Ishikawa (cell line): Measurements from ENCODE around the gene NTRK3.

Experiments
- EGR1 ChIP-seq: IDR thresholded peaks from 2 replicates; pipeline ENCODE4 v1.6.1; 2012
- EP300 ChIP-seq: IDR thresholded peaks from 2 replicates; pipeline ENCODE4 v1.6.1; 2012; ENCODE audit warnings: borderline replicate concordance
- FOXM1 ChIP-seq: IDR thresholded peaks from 2 replicates; pipeline ENCODE4 v1.6.1; 2012; ENCODE audit warnings: low read depth, borderline replicate concordance
- RAD21 ChIP-seq: IDR thresholded peaks from 2 replicates; pipeline ENCODE4 v1.6.1; 2012; ENCODE audit warnings: low read depth
- TAF1 ChIP-seq: IDR thresholded peaks from 2 replicates; pipeline ENCODE4 v1.6.1; 2012; ENCODE audit warnings: low read depth, mild to moderate bottlenecking
- TCF12 ChIP-seq: IDR thresholded peaks from 2 replicates; pipeline ENCODE4 v1.6.1; 2012; ENCODE audit warnings: low read depth
- TEAD4 ChIP-seq: IDR thresholded peaks from 2 replicates; pipeline ENCODE4 v1.6.1; 2012
- YY1 ChIP-seq: IDR thresholded peaks from 2 replicates; pipeline ENCODE4 v1.6.1; 2012; ENCODE audit warnings: low read depth
- ZBTB7A ChIP-seq: IDR thresholded peaks from 2 replicates; pipeline ENCODE4 v1.6.1; 2012; ENCODE audit warnings: low read depth
- TF ChIP-seq, protein P1 (sequence below): IDR thresholded peaks from 2 replicates; pipeline ENCODE4 v1.6.1; 2012
- TF ChIP-seq, protein P2 (sequence below): IDR thresholded peaks from 2 replicates; pipeline ENCODE4 v1.6.1; 2012; ENCODE audit warnings: low read depth, mild to moderate bottlenecking

DNA sequence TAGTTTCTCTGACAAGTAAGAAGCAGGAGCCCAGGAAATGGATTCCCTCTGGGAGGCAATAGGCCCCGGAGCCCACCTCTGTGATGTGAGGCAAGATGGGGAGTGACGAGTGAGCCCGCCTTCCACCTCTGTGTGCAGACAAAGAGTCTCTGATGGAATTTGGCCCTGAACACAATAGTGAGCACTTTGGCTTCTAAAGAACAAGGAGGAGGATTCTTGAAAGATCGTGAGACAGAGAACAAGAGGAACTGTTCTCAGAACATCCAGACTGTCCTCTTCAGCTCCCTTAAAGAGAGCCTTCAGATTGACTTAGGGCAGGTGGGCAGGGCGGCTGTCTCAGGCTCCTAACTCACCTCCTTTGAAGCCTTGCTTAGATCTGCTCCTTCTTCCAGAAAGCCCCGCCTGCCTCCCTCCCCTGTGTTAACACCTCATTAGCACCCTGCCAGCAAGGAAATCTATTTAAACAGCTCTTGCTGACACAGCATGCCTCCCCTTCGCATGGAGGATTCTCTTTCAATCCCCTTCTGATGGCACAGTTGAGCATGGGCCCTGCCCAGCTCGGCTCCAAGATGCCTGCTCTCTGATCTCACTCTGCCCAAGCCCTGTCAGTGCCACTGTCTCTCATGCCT is 430.3 kb downstream of the NTRK3 start:
- no peak for TF ChIP-seq TCF12
- no peak for TF ChIP-seq EP300
- TF ChIP-seq, protein P1, sequence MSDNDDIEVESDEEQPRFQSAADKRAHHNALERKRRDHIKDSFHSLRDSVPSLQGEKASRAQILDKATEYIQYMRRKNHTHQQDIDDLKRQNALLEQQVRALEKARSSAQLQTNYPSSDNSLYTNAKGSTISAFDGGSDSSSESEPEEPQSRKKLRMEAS, result no peak
- TF ChIP-seq TEAD4, result no peak
- no peak for TF ChIP-seq RAD21
- TF ChIP-seq, protein P2, sequence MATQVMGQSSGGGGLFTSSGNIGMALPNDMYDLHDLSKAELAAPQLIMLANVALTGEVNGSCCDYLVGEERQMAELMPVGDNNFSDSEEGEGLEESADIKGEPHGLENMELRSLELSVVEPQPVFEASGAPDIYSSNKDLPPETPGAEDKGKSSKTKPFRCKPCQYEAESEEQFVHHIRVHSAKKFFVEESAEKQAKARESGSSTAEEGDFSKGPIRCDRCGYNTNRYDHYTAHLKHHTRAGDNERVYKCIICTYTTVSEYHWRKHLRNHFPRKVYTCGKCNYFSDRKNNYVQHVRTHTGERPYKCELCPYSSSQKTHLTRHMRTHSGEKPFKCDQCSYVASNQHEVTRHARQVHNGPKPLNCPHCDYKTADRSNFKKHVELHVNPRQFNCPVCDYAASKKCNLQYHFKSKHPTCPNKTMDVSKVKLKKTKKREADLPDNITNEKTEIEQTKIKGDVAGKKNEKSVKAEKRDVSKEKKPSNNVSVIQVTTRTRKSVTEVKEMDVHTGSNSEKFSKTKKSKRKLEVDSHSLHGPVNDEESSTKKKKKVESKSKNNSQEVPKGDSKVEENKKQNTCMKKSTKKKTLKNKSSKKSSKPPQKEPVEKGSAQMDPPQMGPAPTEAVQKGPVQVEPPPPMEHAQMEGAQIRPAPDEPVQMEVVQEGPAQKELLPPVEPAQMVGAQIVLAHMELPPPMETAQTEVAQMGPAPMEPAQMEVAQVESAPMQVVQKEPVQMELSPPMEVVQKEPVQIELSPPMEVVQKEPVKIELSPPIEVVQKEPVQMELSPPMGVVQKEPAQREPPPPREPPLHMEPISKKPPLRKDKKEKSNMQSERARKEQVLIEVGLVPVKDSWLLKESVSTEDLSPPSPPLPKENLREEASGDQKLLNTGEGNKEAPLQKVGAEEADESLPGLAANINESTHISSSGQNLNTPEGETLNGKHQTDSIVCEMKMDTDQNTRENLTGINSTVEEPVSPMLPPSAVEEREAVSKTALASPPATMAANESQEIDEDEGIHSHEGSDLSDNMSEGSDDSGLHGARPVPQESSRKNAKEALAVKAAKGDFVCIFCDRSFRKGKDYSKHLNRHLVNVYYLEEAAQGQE, result no peak
- no peak for TF ChIP-seq ZBTB7A
- no peak for TF ChIP-seq FOXM1
- no peak for TF ChIP-seq TAF1
- no peak for TF ChIP-seq EGR1
- TF ChIP-seq YY1, result no peak
